GM12875 (cell line): ENCODE results near the gene LEMD1.

Experiments
- H3K4me3 ChIP-seq: one replicate; pipeline ENCODE4 v1.5.1; 2011; ENCODE audit warnings: low read depth, low read length, control low read depth
- TF ChIP-seq, protein P1 (sequence below): IDR thresholded peaks from 2 replicates; pipeline ENCODE4 v1.5.1; 2011; ENCODE audit warnings: low read depth, mild to moderate bottlenecking, control low read depth, inconsistent platforms, low read length, moderate library complexity, borderline replicate concordance; ENCODE audit not compliant: insufficient read depth

Gene LEMD1

DNA sequence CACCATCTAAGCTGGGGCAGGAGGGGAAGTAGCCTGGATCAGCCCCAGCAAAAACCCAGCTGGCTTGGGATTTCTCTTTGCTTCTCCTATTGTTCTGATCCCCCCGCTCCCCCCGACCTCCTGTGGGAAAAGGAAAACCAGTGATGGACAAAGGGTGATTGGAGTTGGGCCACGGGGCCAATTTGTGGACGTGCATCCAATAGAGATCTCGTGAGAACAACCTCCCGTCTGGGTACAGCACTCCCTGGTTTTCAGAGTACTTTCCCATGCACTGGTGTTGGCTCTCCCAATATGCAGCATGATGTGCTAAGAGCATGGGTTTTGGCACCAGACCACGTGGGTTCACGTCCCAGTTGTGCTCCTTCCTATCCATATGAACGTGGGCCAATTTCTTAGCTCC is 25.0 kb upstream of the LEMD1 start:
- H3K4me3 ChIP-seq, result no peak overlapping the region
- TF ChIP-seq, protein P1, sequence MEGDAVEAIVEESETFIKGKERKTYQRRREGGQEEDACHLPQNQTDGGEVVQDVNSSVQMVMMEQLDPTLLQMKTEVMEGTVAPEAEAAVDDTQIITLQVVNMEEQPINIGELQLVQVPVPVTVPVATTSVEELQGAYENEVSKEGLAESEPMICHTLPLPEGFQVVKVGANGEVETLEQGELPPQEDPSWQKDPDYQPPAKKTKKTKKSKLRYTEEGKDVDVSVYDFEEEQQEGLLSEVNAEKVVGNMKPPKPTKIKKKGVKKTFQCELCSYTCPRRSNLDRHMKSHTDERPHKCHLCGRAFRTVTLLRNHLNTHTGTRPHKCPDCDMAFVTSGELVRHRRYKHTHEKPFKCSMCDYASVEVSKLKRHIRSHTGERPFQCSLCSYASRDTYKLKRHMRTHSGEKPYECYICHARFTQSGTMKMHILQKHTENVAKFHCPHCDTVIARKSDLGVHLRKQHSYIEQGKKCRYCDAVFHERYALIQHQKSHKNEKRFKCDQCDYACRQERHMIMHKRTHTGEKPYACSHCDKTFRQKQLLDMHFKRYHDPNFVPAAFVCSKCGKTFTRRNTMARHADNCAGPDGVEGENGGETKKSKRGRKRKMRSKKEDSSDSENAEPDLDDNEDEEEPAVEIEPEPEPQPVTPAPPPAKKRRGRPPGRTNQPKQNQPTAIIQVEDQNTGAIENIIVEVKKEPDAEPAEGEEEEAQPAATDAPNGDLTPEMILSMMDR, result no peak

DNA sequence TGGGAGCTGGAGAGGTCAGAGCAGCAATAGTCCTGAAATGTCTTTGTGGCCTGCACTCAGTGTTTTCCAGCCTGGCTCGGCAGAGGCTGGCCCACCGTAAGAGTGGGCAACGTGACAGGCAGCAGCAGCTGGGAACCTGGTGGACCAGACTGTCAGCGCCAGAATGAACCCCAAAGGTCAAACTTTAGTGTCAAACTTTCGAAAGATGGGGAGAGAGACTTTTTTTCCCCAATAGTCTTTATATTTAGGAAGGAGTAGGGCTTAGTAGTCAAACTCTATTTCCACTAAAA is 23.7 kb upstream of the LEMD1 start:
- no peak overlapping the region for H3K4me3 ChIP-seq
- TF ChIP-seq, protein P1, result no peak

DNA sequence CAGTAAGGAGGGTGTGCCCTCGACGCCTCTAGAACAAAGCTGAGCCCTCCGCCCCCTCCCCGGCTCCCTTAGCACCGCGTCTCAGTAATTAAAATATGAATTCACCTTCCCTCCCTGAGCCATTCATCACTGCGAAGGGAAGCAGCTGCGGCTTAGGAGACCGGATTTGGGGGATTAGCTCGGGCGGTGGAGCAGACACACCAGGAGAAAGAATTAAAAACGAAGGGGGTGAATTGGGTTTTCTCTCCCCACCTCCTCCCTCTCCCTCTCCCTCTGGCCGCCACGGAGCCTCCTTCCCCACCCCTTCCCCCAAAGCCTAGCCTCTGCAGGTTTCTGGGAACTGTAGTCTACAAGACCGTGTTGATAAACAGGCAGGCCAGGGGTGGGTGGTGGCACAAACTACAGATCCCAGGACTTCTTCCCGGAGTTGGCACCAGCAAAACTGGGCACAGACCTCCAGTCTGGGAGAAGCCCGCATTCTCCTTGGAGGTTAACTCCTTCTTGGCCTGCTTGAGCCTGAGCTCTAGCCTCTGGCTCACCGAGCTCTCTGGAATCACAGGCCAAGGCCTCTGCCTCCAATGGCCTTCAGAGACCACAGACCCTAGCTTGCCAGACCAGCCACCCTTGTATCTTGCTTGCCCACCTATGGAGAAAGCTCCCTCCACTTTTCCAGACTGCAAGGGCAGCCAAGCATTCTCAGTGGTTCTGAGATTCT is 23.2 kb upstream of the LEMD1 start:
- TF ChIP-seq, protein P1, result no peak
- no peak overlapping the region for H3K4me3 ChIP-seq

DNA sequence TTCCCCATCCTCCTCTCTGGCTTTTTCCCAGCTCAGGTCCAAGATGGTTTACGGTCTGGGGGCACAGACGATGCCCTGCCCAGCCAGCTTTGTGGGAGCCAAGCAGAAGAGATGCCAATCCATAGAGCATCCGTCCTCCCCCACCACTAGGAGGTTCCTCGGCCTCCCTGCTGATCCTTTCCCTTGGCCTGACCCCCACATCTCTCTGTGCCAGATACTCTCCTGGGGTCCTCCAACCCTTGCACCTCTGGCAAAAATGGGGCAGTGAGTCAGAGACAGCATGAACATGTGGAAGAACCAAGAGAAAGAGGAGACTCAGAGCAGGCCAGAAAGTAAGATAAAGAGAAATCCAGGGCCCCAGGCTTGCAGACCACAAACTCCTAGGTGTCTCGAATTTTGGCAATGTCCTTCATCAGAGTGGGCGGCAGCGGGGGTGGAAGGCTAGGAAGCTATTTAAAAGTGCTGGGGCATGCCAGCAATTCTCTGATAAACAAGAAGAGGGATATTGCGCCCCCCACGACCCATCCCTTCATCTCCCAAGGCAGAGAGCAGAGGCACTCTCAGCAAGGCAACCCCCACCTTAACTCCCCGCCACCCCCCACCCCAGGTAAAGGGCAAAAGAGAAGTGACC is 22.6 kb upstream of the LEMD1 start:
- TF ChIP-seq, protein P1, result no peak
- H3K4me3 ChIP-seq, result no peak overlapping the region

DNA sequence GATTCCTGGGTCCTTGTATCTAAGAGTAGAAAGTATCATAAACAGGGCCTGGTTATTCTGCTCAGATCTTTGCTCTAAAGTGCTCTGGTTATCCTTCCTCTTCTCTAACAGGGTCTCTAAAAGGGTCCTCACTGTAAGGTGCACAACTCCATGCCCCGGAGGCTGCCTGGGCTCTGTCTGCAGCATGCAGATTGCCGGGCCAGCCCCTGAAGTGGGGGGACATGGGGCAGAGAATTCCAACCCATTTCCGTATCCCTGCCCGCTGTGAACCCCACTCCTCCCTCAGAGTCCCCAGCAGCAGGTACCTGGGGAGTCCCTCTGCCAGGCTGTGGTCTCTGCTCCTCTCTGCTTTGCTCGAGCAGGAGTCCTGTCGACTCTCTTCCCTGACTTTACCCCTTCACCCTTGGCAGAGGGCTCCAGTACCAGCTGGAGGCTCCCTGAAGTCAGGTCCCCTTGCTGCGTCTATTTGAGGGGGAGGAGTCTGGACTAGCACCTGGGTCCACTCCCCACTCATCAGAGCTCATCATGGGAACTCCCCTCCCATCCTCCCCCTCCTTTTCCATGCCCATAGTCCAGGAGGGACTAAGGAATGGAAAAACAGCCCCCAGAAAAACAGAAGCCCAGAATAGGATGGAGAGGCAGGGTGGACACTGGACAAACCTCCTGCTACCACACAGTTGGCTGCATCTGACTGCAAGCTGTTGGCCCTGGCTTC is 21.9 kb upstream of the LEMD1 start:
- TF ChIP-seq, protein P1, result no peak
- H3K4me3 ChIP-seq, result no peak overlapping the region

DNA sequence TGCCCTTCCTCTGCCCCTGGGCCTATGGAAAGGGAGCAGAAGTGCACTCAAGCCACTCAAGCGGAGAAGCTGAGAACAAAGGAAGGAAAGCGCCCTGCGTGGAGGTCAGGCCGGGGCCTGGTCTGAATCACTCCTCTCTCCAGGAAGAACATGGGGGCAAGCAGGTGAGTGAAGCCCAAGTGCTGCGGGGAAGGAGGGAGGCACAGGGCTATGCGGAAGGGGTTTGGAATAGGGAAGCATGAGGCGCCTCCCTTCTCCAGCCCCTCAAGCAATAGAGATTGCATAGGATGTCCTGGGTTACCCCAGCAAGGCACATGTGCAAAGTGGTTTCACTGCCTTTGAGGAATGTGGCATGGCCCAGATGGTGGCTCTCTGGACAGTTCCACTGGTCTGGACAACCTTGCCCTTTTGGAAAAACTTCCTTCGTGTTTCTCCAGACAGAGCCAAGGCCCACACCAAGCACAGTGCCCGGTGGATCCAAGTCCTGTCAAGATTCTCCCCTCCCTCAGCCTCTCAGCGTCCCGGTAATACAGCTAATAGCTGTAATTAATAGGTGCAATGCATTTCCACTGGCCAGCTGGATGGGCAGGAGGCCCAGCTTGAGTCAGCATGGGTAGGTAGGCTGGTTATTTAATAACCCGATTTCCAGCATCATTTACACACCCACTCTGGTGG is 20.3 kb upstream of the LEMD1 start:
- no peak overlapping the region for H3K4me3 ChIP-seq
- TF ChIP-seq, protein P1, result no peak
